ENCODE results near the gene LUC7L2.

DNA sequence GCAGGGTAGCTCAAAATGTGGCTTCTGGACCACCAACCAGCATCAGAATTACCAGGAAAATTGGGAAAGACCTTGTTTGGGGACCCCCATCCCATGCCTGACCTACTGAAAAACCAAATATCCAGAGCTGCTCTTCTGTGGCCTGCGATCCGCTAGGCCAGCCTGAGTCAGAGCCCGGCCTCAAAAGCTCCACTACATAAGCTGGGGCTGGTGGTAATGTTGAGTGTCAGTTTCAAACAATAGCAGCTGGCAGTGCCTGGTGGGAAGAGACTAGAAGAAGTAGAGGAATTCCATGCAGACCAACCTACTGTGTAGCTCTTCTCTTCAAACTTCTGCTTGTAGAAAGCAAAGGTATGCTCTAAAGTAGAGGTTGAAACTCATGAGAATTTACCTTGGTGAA lies 71.8 kb downstream of the LUC7L2 start:
- TF ChIP-seq, protein P1, sequence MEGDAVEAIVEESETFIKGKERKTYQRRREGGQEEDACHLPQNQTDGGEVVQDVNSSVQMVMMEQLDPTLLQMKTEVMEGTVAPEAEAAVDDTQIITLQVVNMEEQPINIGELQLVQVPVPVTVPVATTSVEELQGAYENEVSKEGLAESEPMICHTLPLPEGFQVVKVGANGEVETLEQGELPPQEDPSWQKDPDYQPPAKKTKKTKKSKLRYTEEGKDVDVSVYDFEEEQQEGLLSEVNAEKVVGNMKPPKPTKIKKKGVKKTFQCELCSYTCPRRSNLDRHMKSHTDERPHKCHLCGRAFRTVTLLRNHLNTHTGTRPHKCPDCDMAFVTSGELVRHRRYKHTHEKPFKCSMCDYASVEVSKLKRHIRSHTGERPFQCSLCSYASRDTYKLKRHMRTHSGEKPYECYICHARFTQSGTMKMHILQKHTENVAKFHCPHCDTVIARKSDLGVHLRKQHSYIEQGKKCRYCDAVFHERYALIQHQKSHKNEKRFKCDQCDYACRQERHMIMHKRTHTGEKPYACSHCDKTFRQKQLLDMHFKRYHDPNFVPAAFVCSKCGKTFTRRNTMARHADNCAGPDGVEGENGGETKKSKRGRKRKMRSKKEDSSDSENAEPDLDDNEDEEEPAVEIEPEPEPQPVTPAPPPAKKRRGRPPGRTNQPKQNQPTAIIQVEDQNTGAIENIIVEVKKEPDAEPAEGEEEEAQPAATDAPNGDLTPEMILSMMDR (IDR thresholded peaks at IDR 0.05 in 8 of 11, conservative IDR thresholded peaks at IDR 0.05 in 3 of 11) = no peak
- TF ChIP-seq POLR2A (IDR thresholded peaks at IDR 0.05) (no peak), POLR2AphosphoS5 (IDR thresholded peaks at IDR 0.05) (no peak)
